UCSD-AML1 (cell line): Measurements from ENCODE around the gene RAD17.
"Not testable (repeated sequence)": the region's sequence is repeated elsewhere in the genome, so short reads cannot be mapped to it uniquely, and the experiment has no call there.

Source experiments
- DNase-seq: peaks from one replicate; lab custom pipeline; 2025; ENCODE audit not compliant: unreplicated experiment; lab: John Stamatoyannopoulos, UW

Gene RAD17, protein sequence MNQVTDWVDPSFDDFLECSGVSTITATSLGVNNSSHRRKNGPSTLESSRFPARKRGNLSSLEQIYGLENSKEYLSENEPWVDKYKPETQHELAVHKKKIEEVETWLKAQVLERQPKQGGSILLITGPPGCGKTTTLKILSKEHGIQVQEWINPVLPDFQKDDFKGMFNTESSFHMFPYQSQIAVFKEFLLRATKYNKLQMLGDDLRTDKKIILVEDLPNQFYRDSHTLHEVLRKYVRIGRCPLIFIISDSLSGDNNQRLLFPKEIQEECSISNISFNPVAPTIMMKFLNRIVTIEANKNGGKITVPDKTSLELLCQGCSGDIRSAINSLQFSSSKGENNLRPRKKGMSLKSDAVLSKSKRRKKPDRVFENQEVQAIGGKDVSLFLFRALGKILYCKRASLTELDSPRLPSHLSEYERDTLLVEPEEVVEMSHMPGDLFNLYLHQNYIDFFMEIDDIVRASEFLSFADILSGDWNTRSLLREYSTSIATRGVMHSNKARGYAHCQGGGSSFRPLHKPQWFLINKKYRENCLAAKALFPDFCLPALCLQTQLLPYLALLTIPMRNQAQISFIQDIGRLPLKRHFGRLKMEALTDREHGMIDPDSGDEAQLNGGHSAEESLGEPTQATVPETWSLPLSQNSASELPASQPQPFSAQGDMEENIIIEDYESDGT

DNA sequence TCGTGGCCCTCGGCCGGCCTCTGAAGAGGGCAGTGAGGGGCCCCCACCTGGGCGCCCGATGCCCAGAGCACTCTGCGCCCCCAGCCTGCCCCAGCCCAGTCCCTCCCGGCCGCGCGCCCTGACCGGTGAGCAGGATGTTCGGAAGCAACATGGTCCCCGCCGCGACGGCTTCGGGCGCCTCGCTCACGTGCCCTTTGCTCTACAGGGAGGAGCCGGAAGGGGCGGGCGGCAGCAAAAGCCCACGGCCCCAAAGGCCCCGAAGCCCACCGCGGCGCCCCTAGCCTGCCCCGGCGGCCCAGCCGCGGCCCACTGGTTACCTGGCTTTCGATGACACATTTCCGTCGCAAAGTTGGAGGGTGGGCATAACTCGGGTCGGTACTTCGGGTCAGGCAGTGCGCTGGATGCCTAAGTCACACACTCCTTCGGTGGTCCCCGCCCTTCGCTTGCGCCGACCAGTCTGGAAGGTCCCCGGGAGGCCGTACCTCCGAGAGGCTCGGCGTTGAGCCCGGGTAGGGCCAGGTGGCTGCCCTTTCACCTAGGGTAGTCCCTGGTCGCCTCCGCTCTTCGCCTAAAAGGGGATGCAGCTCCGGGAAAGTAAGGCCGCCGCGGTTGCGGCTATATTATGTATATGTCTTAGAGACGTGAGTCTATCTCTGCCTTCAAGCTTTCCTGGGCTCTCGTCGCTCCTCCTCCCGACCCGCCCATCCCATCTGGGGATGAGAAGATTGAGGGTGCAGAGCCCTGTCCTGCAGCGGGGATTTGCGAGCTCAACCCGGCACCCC, at the start of gene RAD17, which contains the start of the genes AK6 and TAF9:
RAD17 (plus strand) TSS at position 479 of the 782 bp plus-strand sequence. CDS start 2,391 bp downstream, outside the sequence.
AK6 (minus strand) TSS at position 181 of the 782 bp plus-strand sequence; CDS start at position 151, 30 bp downstream.
TAF9 (minus strand) TSS at position 181 of the 782 bp plus-strand sequence. CDS start 3,783 bp downstream, outside the sequence.
- DNase-seq: peak; percentile 96

DNA sequence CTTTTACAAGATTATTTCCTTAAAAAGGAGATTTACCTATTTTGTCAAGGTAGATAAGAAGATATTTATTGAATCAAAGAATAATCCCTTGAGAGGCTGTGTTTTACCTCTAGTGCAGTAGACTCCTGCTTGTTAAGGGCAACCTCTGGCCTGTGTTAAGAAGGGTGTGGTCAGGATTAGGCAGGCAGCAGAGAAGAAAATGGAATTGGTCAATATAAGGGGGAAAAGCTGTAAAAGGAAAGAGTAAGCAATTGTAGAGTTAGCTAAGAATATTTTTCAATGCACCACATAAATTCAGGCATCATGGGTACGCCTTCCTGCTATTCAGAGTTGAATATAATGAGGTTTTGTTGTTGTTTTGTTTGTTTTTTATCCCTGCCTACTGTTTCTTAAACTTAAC, 43.3 kb upstream of the RAD17 start:
- no peak for DNase-seq

GRCh38 chr5:69329905-69330489, 39.6 kb upstream of the RAD17 start:
- no peak for DNase-seq

- DNase-seq: no peak
Measured at GRCh38 chr5:69331528-69332445, 37.8 kb upstream of the RAD17 start.

DNA sequence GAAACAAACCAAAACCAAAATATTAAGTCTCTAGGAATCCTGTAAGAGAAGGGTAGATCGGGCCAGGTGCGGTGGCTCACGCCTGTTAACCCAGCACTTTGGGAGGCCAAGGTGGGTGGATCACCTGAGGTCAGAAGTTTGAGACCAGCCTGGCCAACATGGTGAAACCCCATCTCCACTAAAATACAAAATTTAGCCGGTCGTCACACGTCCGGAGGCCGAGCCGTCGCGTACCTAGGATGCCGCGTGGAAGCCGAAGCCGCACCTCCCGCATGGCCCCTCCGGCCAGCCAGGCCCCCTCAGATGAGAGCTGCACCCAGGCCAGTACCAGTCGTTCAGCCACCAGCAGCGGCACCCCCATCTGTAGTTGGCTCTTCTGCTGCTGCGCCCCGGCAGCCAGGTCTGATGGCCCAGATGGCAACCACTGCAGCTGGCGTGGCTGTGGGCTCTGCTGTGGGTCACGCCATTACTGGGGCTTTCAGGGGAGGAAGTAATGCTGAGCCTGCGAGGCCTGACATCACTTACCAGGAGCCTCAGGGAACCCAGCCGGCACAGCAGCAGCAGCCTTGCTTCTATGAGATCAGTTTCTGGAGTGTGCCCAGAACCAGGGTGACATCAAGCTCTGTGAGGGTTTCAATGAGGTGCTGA, 35.8 kb upstream of the RAD17 start:
- not testable (repeated sequence) for DNase-seq

DNA sequence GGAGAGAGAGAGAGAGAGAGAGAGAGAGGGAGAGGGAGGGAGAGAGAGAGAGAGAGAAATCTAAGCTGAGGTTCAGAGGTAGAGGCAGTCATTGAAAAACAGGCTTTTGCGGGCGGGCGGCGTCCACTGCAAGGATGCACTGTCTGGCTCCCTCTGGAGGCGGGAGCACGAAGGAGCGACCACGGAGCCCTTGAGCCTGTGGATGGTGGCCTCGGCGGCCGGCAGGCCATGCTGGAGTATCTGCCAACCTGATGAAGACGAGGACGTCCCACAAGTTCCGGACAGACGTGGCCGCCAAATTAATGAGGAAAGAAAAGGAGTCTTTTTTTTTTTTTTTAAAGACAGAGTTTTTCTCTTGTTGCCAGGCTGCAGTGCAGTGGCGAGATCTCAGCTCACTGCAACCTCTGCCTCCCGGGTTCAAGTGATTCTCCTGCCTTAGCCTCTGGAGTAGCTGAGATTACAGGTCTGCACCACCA, 34.8 kb upstream of the RAD17 start:
- DNase-seq: peak; percentile 76

DNA sequence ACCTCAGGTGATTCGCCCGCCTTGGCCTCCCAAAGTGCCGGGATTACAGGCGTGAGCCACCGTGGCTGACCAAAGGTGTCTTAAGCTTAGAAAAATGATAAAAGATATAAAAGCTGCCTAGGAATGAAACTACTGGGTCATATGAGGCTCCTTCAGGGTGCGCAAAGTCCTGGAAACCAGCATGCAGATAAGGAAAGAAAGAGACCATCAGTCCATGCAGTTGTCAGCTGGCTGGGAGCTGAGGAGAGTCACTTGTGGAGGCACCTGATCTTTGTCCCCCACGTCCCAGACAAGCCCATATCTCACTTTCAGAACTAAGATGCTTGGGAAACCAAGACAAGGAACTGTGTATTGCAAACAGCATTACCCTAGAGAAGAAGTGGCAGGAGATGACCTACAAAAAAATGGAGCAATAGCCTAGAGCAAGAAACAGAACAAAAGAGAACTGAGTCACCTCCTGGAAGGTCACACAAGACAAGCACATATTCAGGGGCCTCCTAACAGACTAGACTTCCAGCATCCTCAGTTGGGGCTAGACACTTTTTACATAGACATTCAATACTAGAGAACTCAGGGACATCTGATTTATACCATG, 34.2 kb upstream of the RAD17 start:
- no peak for DNase-seq

- DNase-seq: no peak
Measured at GRCh38 chr5:69341520-69342161, 28.0 kb upstream of the RAD17 start.

- no peak for DNase-seq
Measured at GRCh38 chr5:69343083-69343482, 26.5 kb upstream of the RAD17 start.

GRCh38 chr5:69350664-69351063, 19.0 kb upstream of the RAD17 start:
- no peak for DNase-seq

DNA sequence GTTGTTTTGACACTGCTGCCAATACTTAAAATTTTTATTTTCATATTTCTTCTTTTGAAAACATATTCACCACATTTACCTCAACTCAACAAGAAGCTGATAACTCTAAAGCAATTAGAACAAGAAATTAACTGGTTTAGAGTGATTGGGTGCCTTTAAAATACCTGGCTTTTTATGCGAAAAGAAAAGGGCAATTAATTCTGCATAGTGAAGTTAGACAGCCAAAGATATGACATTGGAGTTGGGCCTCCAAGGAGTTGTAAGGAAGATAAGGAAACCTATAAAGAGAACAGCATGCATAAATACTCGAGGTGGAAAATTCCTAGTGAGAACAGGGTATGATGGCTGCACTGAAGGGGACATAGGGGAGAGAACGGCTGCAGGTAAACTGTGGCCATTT, 9.9 kb upstream of the RAD17 start:
- no peak for DNase-seq

DNA sequence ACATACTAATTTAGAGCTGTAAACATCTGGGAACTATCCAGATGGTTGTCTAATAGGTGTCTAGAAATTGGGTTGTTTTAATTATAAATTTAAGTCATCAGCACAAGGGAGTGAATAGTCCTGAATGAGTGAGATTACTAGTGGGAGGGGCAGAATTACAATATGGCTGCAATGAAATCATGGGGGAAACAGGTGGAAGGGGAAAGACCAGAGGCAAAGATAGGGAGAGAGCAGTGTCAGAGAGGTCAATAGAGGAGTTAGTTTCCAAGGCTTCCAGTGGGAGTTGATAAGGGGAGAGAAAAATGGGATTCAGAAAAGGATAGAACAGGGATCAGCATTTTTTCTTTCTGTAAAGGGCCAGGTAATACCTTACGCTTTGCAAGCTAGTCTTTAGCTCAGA, 9.2 kb upstream of the RAD17 start:
- DNase-seq: no peak

DNA sequence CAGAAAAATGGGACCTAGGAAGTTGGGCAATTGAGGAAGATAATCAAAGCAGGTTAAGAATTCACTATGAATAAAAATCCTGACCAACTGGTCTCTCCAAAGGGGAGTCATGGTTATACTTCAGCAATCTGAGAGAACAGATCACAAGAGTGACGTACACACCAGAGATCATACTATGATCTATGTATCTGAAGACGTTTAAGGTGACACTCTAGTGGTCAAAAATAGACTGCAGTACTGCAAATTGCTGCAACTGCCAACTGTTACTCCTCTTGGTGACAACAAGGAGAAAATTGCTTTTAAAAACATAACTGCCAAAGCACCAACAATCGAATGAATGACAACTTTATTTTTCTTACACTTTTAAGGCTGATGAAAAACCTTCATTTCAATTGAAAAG, 5.2 kb upstream of the RAD17 start:
- DNase-seq: no peak

DNA sequence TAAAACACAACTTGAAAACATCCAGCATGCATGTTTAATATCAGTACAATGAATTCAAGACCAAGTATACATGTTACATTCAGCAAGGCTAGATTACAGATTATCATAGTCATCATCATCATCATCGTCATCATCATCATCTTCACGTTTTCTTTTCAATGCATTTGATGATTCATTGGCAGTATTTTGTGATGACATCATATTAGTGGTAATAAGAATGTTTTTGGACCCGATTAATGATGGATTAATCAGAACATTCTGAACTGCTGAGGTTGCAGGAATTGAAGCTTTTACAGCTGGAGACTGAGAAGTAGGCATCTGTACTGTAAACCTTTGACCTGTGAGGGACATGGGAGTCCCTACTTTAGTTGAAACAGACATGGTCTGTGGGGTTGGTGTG, 4.8 kb upstream of the RAD17 start:
- DNase-seq: no peak

- no peak for DNase-seq
Measured at GRCh38 chr5:69367697-69368279, 1.8 kb upstream of the RAD17 start.

- no peak for DNase-seq
Measured at GRCh38 chr5:69368458-69369339, 919 bp upstream of the RAD17 start.

DNA sequence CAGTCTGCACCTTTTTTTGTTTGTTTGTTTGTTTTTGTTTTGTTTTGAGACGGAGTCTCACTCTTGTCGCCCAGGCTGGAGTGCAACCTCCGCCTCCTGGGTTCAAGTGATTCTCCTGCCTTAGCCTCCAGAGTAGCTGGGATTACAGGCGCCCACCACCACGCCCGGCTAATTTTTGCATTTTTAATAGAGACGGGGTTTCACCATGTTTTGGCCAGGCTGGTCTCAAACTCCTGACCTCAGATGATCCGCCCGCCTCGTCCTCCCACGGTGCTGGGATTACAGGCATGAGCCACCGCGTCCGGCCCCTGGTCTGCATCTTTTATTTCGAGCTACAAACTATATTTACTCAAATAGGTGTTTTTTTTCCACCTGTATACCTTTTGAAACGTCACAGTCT, 717 bp downstream of the RAD17 start:
- DNase-seq: not testable (repeated sequence)
